MM.1S (cell line): Measurements from ENCODE around the gene TAC4.
"Not testable (repeated sequence)": the region's sequence is repeated elsewhere in the genome, so short reads cannot be mapped to it uniquely, and the experiment has no call there.

Experiments used
- DNase-seq: peaks from one replicate; pipeline ENCODE4 v3.0.0-alpha.2; 2015
- H2AFZ ChIP-seq: fragments of 300-600 bp; sonication (generic); 2 replicates; pipeline ENCODE4 v1.6.0; 2016; ENCODE audit warnings: antibody characterized with exemption, low read length
- H3F3A ChIP-seq: fragments of 300-600 bp; sonication (generic); 2 replicates; pipeline ENCODE4 v1.6.1; 2016; ENCODE audit warnings: mild to moderate bottlenecking, antibody characterized with exemption, low read length, moderate library complexity, mixed read lengths; ENCODE audit not compliant: insufficient read depth
- H3K27ac ChIP-seq: fragments of 300-600 bp; sonication (generic); 2 replicates; pipeline ENCODE4 v1.5.1; 2016; ENCODE audit warnings: mild to moderate bottlenecking, low read length
- H3K27me3 ChIP-seq: fragments of 300-600 bp; sonication (generic); replicated peaks from 2 replicates; pipeline ENCODE4 v1.6.0; 2016; ENCODE audit warnings: low read length; ENCODE audit not compliant: insufficient read depth
- H3K36me3 ChIP-seq: fragments of 300-600 bp; sonication (generic); replicated peaks from 2 replicates; pipeline ENCODE4 v1.6.1; 2016; ENCODE audit warnings: mild to moderate bottlenecking, low read length, mixed read lengths; ENCODE audit not compliant: insufficient read depth
- H3K4me1 ChIP-seq: fragments of 300-600 bp; sonication (generic); 2 replicates; pipeline ENCODE4 v1.6.1; 2016; ENCODE audit warnings: low read length, mixed read lengths
- H3K4me2 ChIP-seq: fragments of 300-600 bp; sonication (generic); 2 replicates; pipeline ENCODE4 v1.6.0; 2016; ENCODE audit warnings: low read depth, low read length
- H3K4me3 ChIP-seq: fragments of 300-600 bp; sonication (generic); 2 replicates; pipeline ENCODE4 v1.5.1; 2016; ENCODE audit warnings: low read length, mixed read lengths
- H3K79me2 ChIP-seq: fragments of 300-600 bp; sonication (generic); 2 replicates; pipeline ENCODE4 v1.6.1; 2016; ENCODE audit warnings: mixed run types, low read length, mixed read lengths
- H3K9ac ChIP-seq: fragments of 300-600 bp; sonication (generic); 2 replicates; pipeline ENCODE4 v1.6.1; 2016; ENCODE audit warnings: low read length, mixed read lengths
- H3K9me2 ChIP-seq: fragments of 300-600 bp; sonication (generic); replicated peaks from 2 replicates; pipeline ENCODE4 v1.6.1; 2016; ENCODE audit warnings: mild to moderate bottlenecking, low read length, mixed read lengths; ENCODE audit not compliant: insufficient read depth
- H3K9me3 ChIP-seq: fragments of 300-600 bp; sonication (generic); replicated peaks from 2 replicates; pipeline ENCODE4 v1.6.1; 2016; ENCODE audit warnings: mild to moderate bottlenecking, low read length, mixed read lengths; ENCODE audit not compliant: insufficient read depth
- H4K20me1 ChIP-seq: fragments of 300-600 bp; sonication (generic); 2 replicates; pipeline ENCODE4 v1.6.1; 2016; ENCODE audit warnings: mild to moderate bottlenecking, low read length, moderate library complexity, mixed read lengths; ENCODE audit not compliant: insufficient read depth
- EZH2 ChIP-seq: fragments of 300-600 bp; sonication (generic); optimal IDR thresholded peaks from 2 replicates; pipeline ENCODE3; 2017; ENCODE audit warnings: low read depth, mild to moderate bottlenecking, antibody characterized with exemption, low read length, mixed read lengths
- EZH2phosphoT487 ChIP-seq: fragments of 300-600 bp; sonication (generic); IDR thresholded peaks from 2 replicates; pipeline ENCODE4 v1.6.1; 2018; ENCODE audit warnings: antibody characterized with exemption, low read length
- TF ChIP-seq, protein P1 (sequence below): fragments of 300-600 bp; sonication (generic); IDR thresholded peaks from 2 replicates; pipeline ENCODE4 v1.5.1; 2016; ENCODE audit warnings: antibody characterized with exemption, low read length, mixed read lengths

Gene TAC4

DNA sequence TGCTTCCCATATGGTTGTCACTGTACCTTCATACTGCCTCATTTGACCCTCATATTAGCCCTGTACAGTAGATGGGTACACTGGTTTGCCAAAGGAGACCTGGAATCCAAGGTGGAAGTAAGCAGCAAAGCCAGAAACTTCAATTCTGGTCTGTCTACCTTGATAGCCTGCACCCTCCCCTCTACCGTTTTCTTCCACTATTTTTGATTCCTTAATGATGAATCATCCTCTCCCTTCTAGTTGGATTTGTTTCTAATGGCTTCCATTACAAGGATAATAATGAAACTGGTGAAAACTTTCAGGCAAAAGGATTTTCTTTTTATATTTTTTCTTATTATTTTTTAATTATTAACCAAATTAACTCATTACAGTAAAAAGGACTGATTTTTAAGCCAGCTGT lies 17.3 kb downstream of the TAC4 start:
- no peaks in the 10 kb centered on the region for H3K27me3 ChIP-seq
- H2AFZ ChIP-seq: no peak overlapping the region
- H3K9ac ChIP-seq: no peak overlapping the region
- no peaks in the 10 kb centered on the region for H3K9me2 ChIP-seq
- H3K4me2 ChIP-seq: no peak overlapping the region
- H3F3A ChIP-seq: no peaks in the 10 kb centered on the region
- H3K36me3 ChIP-seq: peaks cover 20% of the 10 kb centered on the region
- TF ChIP-seq, protein P1, sequence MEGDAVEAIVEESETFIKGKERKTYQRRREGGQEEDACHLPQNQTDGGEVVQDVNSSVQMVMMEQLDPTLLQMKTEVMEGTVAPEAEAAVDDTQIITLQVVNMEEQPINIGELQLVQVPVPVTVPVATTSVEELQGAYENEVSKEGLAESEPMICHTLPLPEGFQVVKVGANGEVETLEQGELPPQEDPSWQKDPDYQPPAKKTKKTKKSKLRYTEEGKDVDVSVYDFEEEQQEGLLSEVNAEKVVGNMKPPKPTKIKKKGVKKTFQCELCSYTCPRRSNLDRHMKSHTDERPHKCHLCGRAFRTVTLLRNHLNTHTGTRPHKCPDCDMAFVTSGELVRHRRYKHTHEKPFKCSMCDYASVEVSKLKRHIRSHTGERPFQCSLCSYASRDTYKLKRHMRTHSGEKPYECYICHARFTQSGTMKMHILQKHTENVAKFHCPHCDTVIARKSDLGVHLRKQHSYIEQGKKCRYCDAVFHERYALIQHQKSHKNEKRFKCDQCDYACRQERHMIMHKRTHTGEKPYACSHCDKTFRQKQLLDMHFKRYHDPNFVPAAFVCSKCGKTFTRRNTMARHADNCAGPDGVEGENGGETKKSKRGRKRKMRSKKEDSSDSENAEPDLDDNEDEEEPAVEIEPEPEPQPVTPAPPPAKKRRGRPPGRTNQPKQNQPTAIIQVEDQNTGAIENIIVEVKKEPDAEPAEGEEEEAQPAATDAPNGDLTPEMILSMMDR: no peak
- TF ChIP-seq EZH2: no peak
- no peak for TF ChIP-seq EZH2phosphoT487
- DNase-seq: no peak
- H3K9me3 ChIP-seq: no peaks in the 10 kb centered on the region
- no peak overlapping the region for H3K4me3 ChIP-seq
- H4K20me1 ChIP-seq: no peaks in the 10 kb centered on the region
- H3K4me1 ChIP-seq: no peaks in the 10 kb centered on the region
- H3K27ac ChIP-seq: no peak overlapping the region
- H3K79me2 ChIP-seq: no peaks in the 10 kb centered on the region

GRCh38 chr17:49829026-49829425 lies 18.8 kb downstream of the TAC4 start:
- H2AFZ ChIP-seq: no peak overlapping the region
- no peaks in the 10 kb centered on the region for H3K9me2 ChIP-seq
- no peak overlapping the region for H3K4me2 ChIP-seq
- no peaks in the 10 kb centered on the region for H3K27me3 ChIP-seq
- H3F3A ChIP-seq: no peaks in the 10 kb centered on the region
- DNase-seq: no peak
- peaks cover 30% of the 10 kb centered on the region for H3K36me3 ChIP-seq
- no peak overlapping the region for H3K9ac ChIP-seq
- H4K20me1 ChIP-seq: no peaks in the 10 kb centered on the region
- TF ChIP-seq, protein P1: no peak
- TF ChIP-seq EZH2phosphoT487 (no peak), EZH2 (no peak)
- no peaks in the 10 kb centered on the region for H3K4me1 ChIP-seq
- no peak overlapping the region for H3K27ac ChIP-seq
- no peak overlapping the region for H3K4me3 ChIP-seq
- no peaks in the 10 kb centered on the region for H3K79me2 ChIP-seq
- H3K9me3 ChIP-seq: no peaks in the 10 kb centered on the region

DNA sequence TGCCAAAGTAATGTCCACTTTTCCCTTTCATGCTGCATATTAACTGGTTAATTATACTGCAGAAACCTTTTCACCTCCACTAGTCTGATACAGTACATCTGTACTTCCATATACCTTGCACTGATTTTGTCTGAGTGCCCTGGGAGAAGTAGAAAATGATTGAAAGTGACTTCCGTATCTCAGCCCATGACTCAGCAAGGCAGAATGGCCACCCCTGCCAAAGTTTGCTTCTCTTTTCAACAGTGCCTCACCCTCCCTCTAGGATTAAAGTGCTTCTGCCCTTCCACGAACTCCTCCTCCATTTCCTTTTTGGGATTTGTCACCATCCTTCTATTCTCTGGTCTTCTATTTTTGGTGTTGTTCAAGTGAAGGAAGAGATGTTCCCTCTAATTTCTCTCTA lies 19.5 kb downstream of the TAC4 start:
- not testable (repeated sequence) for H3K4me3 ChIP-seq, H3K4me1 ChIP-seq, H3K9me3 ChIP-seq, H3F3A ChIP-seq, H3K9me2 ChIP-seq, H3K79me2 ChIP-seq, H2AFZ ChIP-seq, H3K9ac ChIP-seq, H3K27ac ChIP-seq, H3K27me3 ChIP-seq, H4K20me1 ChIP-seq, H3K4me2 ChIP-seq, DNase-seq
- peaks cover 36% of the 10 kb centered on the region for H3K36me3 ChIP-seq

GRCh38 chr17:49825645-49826044 lies 22.2 kb downstream of the TAC4 start:
- Histone ChIP-seq H3K4me2 (no peak overlapping the region), H3K27ac (no peak overlapping the region), H4K20me1 (no peaks in the 10 kb centered on the region), H3K4me3 (no peak overlapping the region), H3K27me3 (no peaks in the 10 kb centered on the region), H3K9me3 (no peaks in the 10 kb centered on the region), H3K4me1 (no peaks in the 10 kb centered on the region), H3K79me2 (0 out of 2 replicates have a peak, but pooled peaks cover 4% of the 10 kb centered on the region), H2AFZ (no peak overlapping the region), H3K9me2 (no peaks in the 10 kb centered on the region), H3K9ac (no peak overlapping the region), H3K36me3 (peaks cover 40% of the 10 kb centered on the region), H3F3A (no peaks in the 10 kb centered on the region)
- TF ChIP-seq, protein P1: no peak
- TF ChIP-seq EZH2 (no peak), EZH2phosphoT487 (no peak)
- DNase-seq: no peak
